KMS-11 (cell line): ENCODE results near the gene MYD88.

Source experiments
- H2AFZ ChIP-seq: fragments of 200-600 bp; sonication (generic); 2 replicates; pipeline ENCODE4 v1.6.1; 2016; ENCODE audit warnings: antibody characterized with exemption, mixed run types, low read depth
- H3K27ac ChIP-seq: fragments of 200-600 bp; sonication (generic); 2 replicates; pipeline ENCODE4 v1.6.1; 2016; ENCODE audit warnings: mild to moderate bottlenecking, mixed run types
- H3K27me3 ChIP-seq: fragments of 200-600 bp; sonication (generic); 2 replicates; pipeline ENCODE4 v1.6.1; 2017; ENCODE audit warnings: mild to moderate bottlenecking, low read depth, mixed run types, moderate library complexity; ENCODE audit not compliant: insufficient read depth
- H3K36me3 ChIP-seq: fragments of 200-600 bp; sonication (generic); 2 replicates; pipeline ENCODE4 v1.6.1; 2017; ENCODE audit warnings: mild to moderate bottlenecking, mixed run types; ENCODE audit not compliant: insufficient read depth
- H3K4me1 ChIP-seq: fragments of 200-600 bp; sonication (generic); 2 replicates; pipeline ENCODE4 v1.6.1; 2016; ENCODE audit warnings: mild to moderate bottlenecking, low read depth, mixed run types; ENCODE audit not compliant: poor library complexity, severe bottlenecking
- H3K4me2 ChIP-seq: fragments of 200-600 bp; sonication (generic); 2 replicates; pipeline ENCODE4 v1.7.0; 2016; ENCODE audit warnings: mild to moderate bottlenecking, mixed run types
- H3K4me3 ChIP-seq: fragments of 200-600 bp; sonication (generic); IDR thresholded peaks from 2 replicates; pipeline ENCODE4 v1.6.1; 2017; ENCODE audit warnings: low read depth, low read length, mixed read lengths; ENCODE audit not compliant: insufficient read depth
- H3K79me2 ChIP-seq: fragments of 200-600 bp; sonication (generic); 2 replicates; pipeline ENCODE4 v1.6.1; 2016; ENCODE audit warnings: low read depth, mixed run types; ENCODE audit not compliant: insufficient read depth
- H3K9ac ChIP-seq: fragments of 200-600 bp; sonication (generic); 2 replicates; pipeline ENCODE4 v1.6.1; 2016; ENCODE audit warnings: mild to moderate bottlenecking, mixed run types
- H4K20me1 ChIP-seq: fragments of 200-600 bp; sonication (generic); 2 replicates; pipeline ENCODE4 v1.6.1; 2016; ENCODE audit warnings: mild to moderate bottlenecking, mixed run types; ENCODE audit not compliant: insufficient read depth
- TF ChIP-seq, protein P1 (sequence below): fragments of 200-600 bp; sonication (generic); conservative IDR thresholded peaks from 2 replicates; pipeline ENCODE4 v1.6.1; 2017; ENCODE audit warnings: low read depth, mild to moderate bottlenecking, antibody characterized with exemption, low read length, moderate library complexity, mixed read lengths

MYD88 gene

DNA sequence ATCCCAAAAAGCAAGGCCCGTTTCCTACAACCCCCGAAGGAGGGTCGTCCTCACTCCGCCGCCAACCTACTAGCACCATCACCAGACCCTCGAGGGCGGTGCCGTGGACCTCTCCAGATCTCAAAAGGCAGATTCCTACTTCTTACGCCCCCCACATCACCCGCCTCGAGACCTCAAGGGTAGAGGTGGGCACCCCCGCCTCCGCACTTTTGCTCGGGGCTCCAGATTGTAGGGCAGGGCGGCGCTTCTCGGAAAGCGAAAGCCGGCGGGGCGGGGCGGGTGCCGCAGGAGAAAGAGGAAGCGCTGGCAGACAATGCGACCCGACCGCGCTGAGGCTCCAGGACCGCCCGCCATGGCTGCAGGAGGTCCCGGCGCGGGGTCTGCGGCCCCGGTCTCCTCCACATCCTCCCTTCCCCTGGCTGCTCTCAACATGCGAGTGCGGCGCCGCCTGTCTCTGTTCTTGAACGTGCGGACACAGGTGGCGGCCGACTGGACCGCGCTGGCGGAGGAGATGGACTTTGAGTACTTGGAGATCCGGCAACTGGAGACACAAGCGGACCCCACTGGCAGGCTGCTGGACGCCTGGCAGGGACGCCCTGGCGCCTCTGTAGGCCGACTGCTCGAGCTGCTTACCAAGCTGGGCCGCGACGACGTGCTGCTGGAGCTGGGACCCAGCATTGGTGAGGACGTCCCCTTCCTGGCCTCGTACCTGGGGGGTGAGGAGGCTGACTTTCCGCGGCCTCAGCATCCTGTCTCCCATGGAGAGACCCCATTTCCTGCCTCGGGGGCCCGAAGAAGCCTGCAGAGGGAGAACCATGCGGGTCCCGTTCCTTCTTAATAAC lies at the start of gene MYD88:
TSS of gene MYD88 (plus strand) at position 313 of the 842 bp plus-strand sequence. CDS start at position 353, 40 bp downstream.
- Histone ChIP-seq H4K20me1 (no peaks in the 10 kb centered on the region), H3K36me3 (no peaks in the 10 kb centered on the region), H3K4me3 (peak within 1 kb of the TSS; percentile 61), H3K79me2 (no peaks in the 10 kb centered on the region), H3K27me3 (no peaks in the 10 kb centered on the region), H3K9ac (peak within 1 kb of the TSS; percentile 51; the same call in 1 of the 2 replicates), H2AFZ (peak within 1 kb of the TSS; percentile 81), H3K27ac (no peak within 1 kb of the TSS), H3K4me2 (peak within 1 kb of the TSS; percentile 76), H3K4me1 (peaks cover 5% of the 10 kb centered on the region)
- TF ChIP-seq, protein P1, sequence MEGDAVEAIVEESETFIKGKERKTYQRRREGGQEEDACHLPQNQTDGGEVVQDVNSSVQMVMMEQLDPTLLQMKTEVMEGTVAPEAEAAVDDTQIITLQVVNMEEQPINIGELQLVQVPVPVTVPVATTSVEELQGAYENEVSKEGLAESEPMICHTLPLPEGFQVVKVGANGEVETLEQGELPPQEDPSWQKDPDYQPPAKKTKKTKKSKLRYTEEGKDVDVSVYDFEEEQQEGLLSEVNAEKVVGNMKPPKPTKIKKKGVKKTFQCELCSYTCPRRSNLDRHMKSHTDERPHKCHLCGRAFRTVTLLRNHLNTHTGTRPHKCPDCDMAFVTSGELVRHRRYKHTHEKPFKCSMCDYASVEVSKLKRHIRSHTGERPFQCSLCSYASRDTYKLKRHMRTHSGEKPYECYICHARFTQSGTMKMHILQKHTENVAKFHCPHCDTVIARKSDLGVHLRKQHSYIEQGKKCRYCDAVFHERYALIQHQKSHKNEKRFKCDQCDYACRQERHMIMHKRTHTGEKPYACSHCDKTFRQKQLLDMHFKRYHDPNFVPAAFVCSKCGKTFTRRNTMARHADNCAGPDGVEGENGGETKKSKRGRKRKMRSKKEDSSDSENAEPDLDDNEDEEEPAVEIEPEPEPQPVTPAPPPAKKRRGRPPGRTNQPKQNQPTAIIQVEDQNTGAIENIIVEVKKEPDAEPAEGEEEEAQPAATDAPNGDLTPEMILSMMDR: no peak

DNA sequence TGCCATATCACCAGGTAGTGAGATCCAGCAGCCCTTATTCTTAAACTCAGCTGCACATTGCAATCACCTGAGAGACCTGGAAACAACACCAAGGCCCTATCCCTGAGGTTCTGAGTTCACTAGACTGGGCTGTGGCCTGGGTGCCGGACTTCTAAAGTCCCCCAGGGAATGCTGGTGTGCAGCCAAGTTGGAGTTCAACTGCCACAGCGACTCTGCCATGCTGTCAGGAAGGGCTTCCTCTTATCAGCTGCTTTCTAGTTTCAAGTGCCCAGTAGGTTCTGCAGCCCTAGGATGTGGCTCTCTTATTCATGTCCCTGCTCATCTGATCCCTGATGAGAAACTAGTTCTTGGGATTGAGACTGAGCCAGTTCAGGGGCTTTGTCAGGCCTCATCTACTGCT lies 49.3 kb upstream of the MYD88 start:
- no peaks in the 10 kb centered on the region for H3K79me2 ChIP-seq
- no peak overlapping the region for H2AFZ ChIP-seq
- H3K4me3 ChIP-seq: no peak overlapping the region
- TF ChIP-seq, protein P1: no peak
- no peaks in the 10 kb centered on the region for H4K20me1 ChIP-seq
- H3K27ac ChIP-seq: no peak overlapping the region
- no peak overlapping the region for H3K9ac ChIP-seq
- peaks cover 9% of the 10 kb centered on the region for H3K4me1 ChIP-seq
- H3K36me3 ChIP-seq: no peaks in the 10 kb centered on the region
- H3K27me3 ChIP-seq: no peaks in the 10 kb centered on the region
- no peak overlapping the region for H3K4me2 ChIP-seq

DNA sequence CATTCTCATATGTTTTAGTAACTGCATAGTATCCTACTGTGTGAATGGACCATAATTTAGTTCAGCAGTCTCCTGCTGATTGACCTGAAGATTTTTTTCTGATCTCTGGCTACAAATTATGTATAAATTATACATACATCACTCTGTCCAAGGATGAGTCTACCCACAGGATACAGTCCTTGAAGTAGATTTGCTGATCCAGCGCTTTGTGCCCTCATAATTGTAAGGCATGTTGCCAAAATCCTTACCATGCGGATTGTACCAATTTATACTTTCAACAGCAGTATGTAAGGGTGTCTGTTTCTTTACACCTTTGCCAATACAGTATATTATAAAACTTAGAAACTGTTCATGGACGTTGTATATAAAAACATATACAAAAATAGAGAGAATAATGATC lies 48.0 kb upstream of the MYD88 start:
- Histone ChIP-seq H4K20me1 (no peaks in the 10 kb centered on the region), H3K4me3 (no peak overlapping the region), H3K4me1 (peaks cover 9% of the 10 kb centered on the region), H3K79me2 (no peaks in the 10 kb centered on the region), H2AFZ (no peak overlapping the region), H3K27ac (no peak overlapping the region), H3K4me2 (no peak overlapping the region), H3K36me3 (no peaks in the 10 kb centered on the region), H3K9ac (no peak overlapping the region), H3K27me3 (no peaks in the 10 kb centered on the region)
- TF ChIP-seq, protein P1: no peak

- Histone ChIP-seq H3K36me3 (no peaks in the 10 kb centered on the region), H3K4me2 (no peak overlapping the region), H3K27me3 (no peaks in the 10 kb centered on the region), H3K27ac (no peak overlapping the region), H2AFZ (no peak overlapping the region), H3K9ac (no peak overlapping the region), H3K79me2 (no peaks in the 10 kb centered on the region), H3K4me1 (no peaks in the 10 kb centered on the region), H3K4me3 (no peak overlapping the region), H4K20me1 (no peaks in the 10 kb centered on the region)
- TF ChIP-seq, protein P1: no peak
These were observed 43.5 kb upstream of the MYD88 start for GRCh38 chr3:38094999-38095398.
